Mesenchymal stem cell (in vitro differentiated cells and primary cell): ENCODE measurements around the gene TRIO.

ENCODE experiments used
- DNase-seq: peaks from one replicate; pipeline ENCODE4 v3.0.0-alpha.2; 2013
- H2AFZ ChIP-seq: one replicate; pipeline ENCODE4 v1.6.1; 2013; ENCODE audit warnings: low read depth, mild to moderate bottlenecking, control low read depth, inconsistent platforms, low read length, moderate library complexity
- H2AK5ac ChIP-seq: 2 replicates; pipeline ENCODE4 v1.6.1; 2013; ENCODE audit warnings: low read length, moderate library complexity, mild to moderate bottlenecking, inconsistent platforms; ENCODE audit not compliant: severe bottlenecking
- H2BK120ac ChIP-seq: one replicate; pipeline ENCODE4 v1.6.1; 2013; ENCODE audit warnings: low read depth, mild to moderate bottlenecking, inconsistent platforms, low read length, moderate library complexity
- H2BK12ac ChIP-seq, 2 experiments: one replicate each; pipeline ENCODE4 v1.6.1; 2013; ENCODE audit warnings: inconsistent platforms in 2 of 2, low read length in 2 of 2, mild to moderate bottlenecking in 2 of 2, moderate library complexity in 2 of 2, control low read depth in 1 of 2
- H2BK15ac ChIP-seq: one replicate; pipeline ENCODE4 v1.6.1; 2013; ENCODE audit warnings: mild to moderate bottlenecking, low read depth, inconsistent platforms; ENCODE audit not compliant: poor library complexity, severe bottlenecking
- H2BK5ac ChIP-seq: 2 replicates; pipeline ENCODE4 v1.6.1; 2013; ENCODE audit warnings: low read depth, mild to moderate bottlenecking, low read length, control low read depth, inconsistent platforms; ENCODE audit not compliant: poor library complexity, severe bottlenecking
- H3K14ac ChIP-seq, 2 experiments: one replicate each; pipeline ENCODE4 v1.6.1; 2013; ENCODE audit warnings: inconsistent platforms in 2 of 2, low read length in 2 of 2, control low read depth in 1 of 2, mild to moderate bottlenecking in 1 of 2, moderate library complexity in 1 of 2
- H3K18ac ChIP-seq, 2 experiments: one replicate each; pipeline ENCODE4 v1.6.1; 2013; ENCODE audit warnings: inconsistent platforms in 2 of 2, low read length in 2 of 2, control low read depth in 1 of 2, low read depth in 1 of 2, mild to moderate bottlenecking in 1 of 2
- H3K23ac ChIP-seq, 2 experiments: one replicate each; pipeline ENCODE4 v1.6.1; 2013; ENCODE audit warnings: inconsistent platforms in 2 of 2, low read length in 2 of 2, mild to moderate bottlenecking in 2 of 2, moderate library complexity in 2 of 2, control low read depth in 1 of 2
- H3K27ac ChIP-seq: 2 replicates; pipeline ENCODE4 v1.5.1; 2013; ENCODE audit warnings: mild to moderate bottlenecking, moderate library complexity, low read length, control low read depth, inconsistent platforms; ENCODE audit not compliant: poor library complexity, severe bottlenecking
- H3K27me3 ChIP-seq, 2 experiments: 2 replicates each; pipeline versions ENCODE4 v1.6.1 to v1.7.0; 2013; ENCODE audit warnings: low read length in 2 of 2, mild to moderate bottlenecking in 2 of 2, moderate library complexity in 2 of 2, control low read depth in 1 of 2, inconsistent platforms in 1 of 2; ENCODE audit not compliant: control insufficient read depth in 1 of 2, insufficient read depth in 1 of 2
- H3K36me3 ChIP-seq, 2 experiments: 2 replicates each; pipeline versions ENCODE4 v1.6.1 to v1.7.0; 2013; ENCODE audit warnings: low read length in 2 of 2, control low read depth in 1 of 2, inconsistent platforms in 1 of 2, low read depth in 1 of 2, mild to moderate bottlenecking in 1 of 2; ENCODE audit not compliant: insufficient read depth in 2 of 2, control insufficient read depth in 1 of 2
- H3K4ac ChIP-seq, 2 experiments: one replicate each; pipeline ENCODE4 v1.6.1; 2013; ENCODE audit warnings: inconsistent platforms in 2 of 2, low read length in 2 of 2, mild to moderate bottlenecking in 2 of 2, moderate library complexity in 2 of 2, control low read depth in 1 of 2, low read depth in 1 of 2
- H3K4me1 ChIP-seq: 2 replicates; pipeline ENCODE4 v1.6.1; 2013; ENCODE audit warnings: low read depth, low read length, control low read depth; ENCODE audit not compliant: control insufficient read depth, insufficient read depth
- H3K4me2 ChIP-seq: 2 replicates; pipeline ENCODE4 v1.6.1; 2013; ENCODE audit warnings: low read length, mild to moderate bottlenecking, inconsistent platforms; ENCODE audit not compliant: poor library complexity, severe bottlenecking
- H3K4me3 ChIP-seq, 2 experiments: 2 replicates each; pipeline versions ENCODE4 v1.5.1 to v1.7.0; 2013; ENCODE audit warnings: low read length in 2 of 2, mild to moderate bottlenecking in 2 of 2, control low read depth in 1 of 2, low read depth in 1 of 2; ENCODE audit not compliant: insufficient read depth in 1 of 2
- H3K79me1 ChIP-seq: replicated peaks from 2 replicates; pipeline ENCODE4 v1.6.1; 2013; ENCODE audit warnings: mild to moderate bottlenecking, control low read depth, low read length, inconsistent platforms; ENCODE audit not compliant: poor library complexity, severe bottlenecking
- H3K9ac ChIP-seq: 2 replicates; pipeline ENCODE4 v1.7.0; 2013; ENCODE audit warnings: mild to moderate bottlenecking, low read length, moderate library complexity
- H3K9me3 ChIP-seq: 2 replicates; pipeline ENCODE4 v1.7.0; 2013; ENCODE audit warnings: mild to moderate bottlenecking, low read length; ENCODE audit not compliant: control insufficient read depth
- H4K8ac ChIP-seq: one replicate; pipeline ENCODE4 v1.6.1; 2013; ENCODE audit warnings: inconsistent platforms, mild to moderate bottlenecking, low read length, moderate library complexity
- H4K91ac ChIP-seq: one replicate; pipeline ENCODE4 v1.6.1; 2013; ENCODE audit warnings: mild to moderate bottlenecking, low read length, inconsistent platforms
- WGBS: methylation state at CpG from one replicate; pipeline ENCODE4 v1.1.7; 2013; ENCODE audit warnings: mixed read lengths; 5-methylcytosine and 5-hydroxymethylcytosine counted together

Gene TRIO

DNA sequence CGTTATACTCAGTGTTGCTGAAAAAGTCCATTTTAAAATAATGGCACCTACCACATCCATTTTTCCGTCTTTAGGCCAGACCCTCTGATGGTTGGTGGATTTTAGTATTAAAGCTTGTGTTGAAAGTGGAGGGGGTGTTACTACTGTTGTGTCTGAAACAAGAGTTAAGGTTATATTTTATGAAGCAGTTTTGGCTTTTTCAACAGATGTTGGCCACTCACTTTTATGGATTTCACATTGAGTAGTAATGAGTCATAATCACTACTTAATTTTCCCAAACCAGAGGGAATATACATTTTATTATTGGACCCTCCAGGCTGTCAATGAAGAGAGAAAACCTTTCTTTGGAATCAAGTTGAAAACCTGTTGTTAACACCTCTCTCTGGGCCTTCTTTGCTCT, 88.0 kb downstream of the TRIO start:
- H3K4me1 ChIP-seq, result peaks cover 22% of the 10 kb centered on the region
- no peak overlapping the region for H3K4ac ChIP-seq
- H3K18ac ChIP-seq, result no peak overlapping the region
- peak overlapping the region; percentile 22 for H3K27ac ChIP-seq
- H2AK5ac ChIP-seq, result no peak overlapping the region
- H2BK12ac ChIP-seq, result no peak overlapping the region
- H2BK120ac ChIP-seq, result no peak overlapping the region
- H2AFZ ChIP-seq, result no peak overlapping the region
- 100% methylated on average over 1 of the region's 2 CpGs for WGBS
- no peaks in the 10 kb centered on the region for H3K79me1 ChIP-seq
- no peak overlapping the region for H4K8ac ChIP-seq
- H3K9ac ChIP-seq, result no peak overlapping the region
- H3K14ac ChIP-seq, result no peak overlapping the region
- DNase-seq, result no peak
- H4K91ac ChIP-seq, result no peak overlapping the region
- H3K9me3 ChIP-seq, result no peaks in the 10 kb centered on the region
- H2BK15ac ChIP-seq, result no peak overlapping the region
- no peak overlapping the region for H3K23ac ChIP-seq
- no peak overlapping the region for H3K4me2 ChIP-seq
- no peak overlapping the region for H3K4me3 ChIP-seq
- no peak overlapping the region for H2BK5ac ChIP-seq
- no peaks in the 10 kb centered on the region for H3K27me3 ChIP-seq
- peaks cover 3 to 10% of the 10 kb centered on the region in 2 experiments for H3K36me3 ChIP-seq

DNA sequence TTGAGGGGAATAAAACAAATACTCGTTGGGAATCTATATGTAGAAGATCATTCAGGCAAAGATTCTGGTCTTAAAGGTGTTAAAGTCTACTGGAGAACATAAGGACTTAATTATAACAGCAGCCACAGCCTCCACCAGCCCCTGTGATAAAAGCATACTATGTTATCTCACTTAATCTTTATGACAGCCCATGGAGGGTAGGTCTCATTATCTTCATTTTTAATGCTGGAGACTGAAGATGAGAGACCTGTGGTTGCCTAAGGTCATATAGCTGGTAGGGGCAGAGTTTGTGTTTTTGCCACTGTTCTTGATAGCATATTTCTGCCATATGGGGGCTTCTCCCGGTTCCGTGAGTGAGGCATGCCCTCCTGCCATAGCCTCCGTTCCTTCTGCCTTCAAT, 88.7 kb downstream of the TRIO start:
- Histone ChIP-seq H3K23ac (no peak overlapping the region), H2BK15ac (no peak overlapping the region), H3K4ac (no peak overlapping the region), H3K4me3 (no peak overlapping the region), H3K18ac (no peak overlapping the region), H4K8ac (no peak overlapping the region), H3K9ac (no peak overlapping the region), H3K27ac (no peak overlapping the region), H3K4me2 (no peak overlapping the region), H2BK5ac (no peak overlapping the region), H3K14ac (no peak overlapping the region), H2AK5ac (no peak overlapping the region), H2AFZ (no peak overlapping the region), H3K79me1 (no peaks in the 10 kb centered on the region), H2BK12ac (no peak overlapping the region), H3K36me3 (peaks cover 0 to 7% of the 10 kb centered on the region in 2 experiments), H2BK120ac (no peak overlapping the region), H4K91ac (no peak overlapping the region), H3K9me3 (no peaks in the 10 kb centered on the region), H3K4me1 (peaks cover 23% of the 10 kb centered on the region), H3K27me3 (no peaks in the 10 kb centered on the region)
- DNase-seq, result no peak
- 97% methylated on average over 3 of the region's 4 CpGs for WGBS

DNA sequence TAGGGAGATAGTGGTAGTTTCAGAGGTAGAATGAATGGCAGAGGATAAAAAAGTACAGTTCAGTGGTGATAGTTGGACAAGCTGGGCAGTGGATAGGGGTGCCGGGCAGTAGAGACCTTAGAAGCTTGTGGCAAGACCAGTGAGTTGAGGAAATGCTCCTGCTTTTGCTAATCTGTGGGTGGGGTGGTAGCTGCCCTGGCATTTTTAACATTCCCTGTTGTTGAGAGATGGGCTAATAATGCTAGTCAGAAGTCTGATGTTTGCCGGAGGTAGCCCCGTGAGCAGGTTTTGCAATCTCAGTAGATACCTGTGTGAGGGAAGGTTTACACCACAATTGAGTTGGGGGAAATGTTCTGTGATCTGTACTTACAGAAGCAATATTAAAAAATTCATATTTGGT, 91.1 kb downstream of the TRIO start:
- Histone ChIP-seq H3K27me3 (no peaks in the 10 kb centered on the region), H3K18ac (no peak overlapping the region), H3K4me2 (no peak overlapping the region), H4K91ac (no peak overlapping the region), H3K4me1 (peaks cover 22% of the 10 kb centered on the region), H2BK120ac (no peak overlapping the region), H4K8ac (no peak overlapping the region), H3K14ac (no peak overlapping the region), H3K4me3 (no peak overlapping the region), H3K23ac (no peak overlapping the region), H2BK12ac (no peak overlapping the region), H3K79me1 (no peaks in the 10 kb centered on the region), H2BK15ac (no peak overlapping the region), H3K4ac (no peak overlapping the region), H3K9ac (no peak overlapping the region), H3K36me3 (no peaks in the 10 kb centered on the region), H3K9me3 (no peaks in the 10 kb centered on the region), H3K27ac (peak overlapping the region; percentile 27), H2AK5ac (no peak overlapping the region), H2BK5ac (no peak overlapping the region), H2AFZ (no peak overlapping the region)
- DNase-seq, result no peak
- 76% methylated on average over 3 of the region's 3 CpGs for WGBS

DNA sequence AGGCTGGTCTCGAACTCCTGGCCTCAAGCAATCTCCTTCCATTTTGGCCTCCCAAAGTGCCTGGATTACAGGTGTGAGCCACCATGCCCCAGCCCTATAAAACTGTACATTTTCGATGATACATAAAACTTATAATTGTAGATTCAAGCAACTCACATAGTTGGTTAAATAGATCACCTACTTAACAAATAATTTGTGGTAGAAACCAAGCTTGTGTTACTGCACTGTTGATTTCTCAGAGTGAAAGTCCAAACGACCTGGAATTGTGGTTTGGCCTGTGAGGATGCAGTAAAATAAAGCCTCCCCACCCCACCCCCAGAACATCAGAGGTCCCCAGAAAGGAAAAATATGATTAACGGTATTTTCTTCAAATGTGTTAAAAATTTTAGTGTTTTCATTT, 92.7 kb downstream of the TRIO start:
- 100% methylated on average over 1 of the region's 4 CpGs for WGBS
- Histone ChIP-seq H2BK5ac (no peak overlapping the region), H3K9me3 (no peaks in the 10 kb centered on the region), H3K4me1 (peaks cover 24% of the 10 kb centered on the region), H3K18ac (no peak overlapping the region), H3K36me3 (peaks cover 3 to 5% of the 10 kb centered on the region in 2 experiments), H3K4me3 (no peak overlapping the region), H3K4ac (no peak overlapping the region), H2BK120ac (no peak overlapping the region), H2AK5ac (no peak overlapping the region), H2BK12ac (no peak overlapping the region), H3K27me3 (no peaks in the 10 kb centered on the region), H3K23ac (no peak overlapping the region), H3K4me2 (no peak overlapping the region), H2AFZ (no peak overlapping the region), H4K91ac (no peak overlapping the region), H3K9ac (no peak overlapping the region), H2BK15ac (no peak overlapping the region), H3K27ac (no peak overlapping the region), H3K14ac (no peak overlapping the region), H3K79me1 (no peaks in the 10 kb centered on the region), H4K8ac (no peak overlapping the region)
- DNase-seq, result no peak
